Tibial nerve (tissue), 3 donors: Measurements from ENCODE around the gene IFI30.

Experiments used
- CTCF ChIP-seq, 5 experiments: fragments of 200-600 bp in 3 of 5; fragments of 450-650 bp in 2 of 5; sonication (generic) in 3 of 5; IDR thresholded peaks; one replicate each; pipeline ENCODE4 v1.5.1; 2016 to 2019; ENCODE audit warnings: antibody characterized with exemption in 5 of 5, mild to moderate bottlenecking in 3 of 5, moderate library complexity in 2 of 5
- POLR2A ChIP-seq, 2 donors: fragments of 450-650 bp; IDR thresholded peaks; one replicate each; pipeline ENCODE4 v1.6.1; 2017; ENCODE audit warnings: antibody characterized with exemption in 2 of 2, mild to moderate bottlenecking in 2 of 2, moderate library complexity in 2 of 2

GRCh38 chr19:18190278-18190677 lies 16.7 kb downstream of the IFI30 start:
- TF ChIP-seq CTCF (IDR thresholded peaks at IDR 0.05) = no peak
- TF ChIP-seq POLR2A (IDR thresholded peaks at IDR 0.05) = no peak
